AG09319 (cell line): ENCODE data around the gene SLMAP.
A peak's percentile ranks its signal among the peaks of the same experiment; 100 is the strongest.

Source experiments
- DNase-seq: peaks from one replicate; pipeline ENCODE4 v3.0.0-alpha.2; 2010; ENCODE audit warnings: low read depth; ENCODE audit errors: extremely low read depth
- TF ChIP-seq, protein P1 (sequence below): IDR thresholded peaks from 2 replicates; pipeline ENCODE4 v1.5.1; 2011; ENCODE audit warnings: low read depth, mild to moderate bottlenecking, inconsistent platforms, low read length, moderate library complexity

The SLMAP gene

GRCh38 chr3:57943525-57944495, 187.7 kb downstream of the SLMAP start:
- no peak for DNase-seq
- TF ChIP-seq, protein P1, sequence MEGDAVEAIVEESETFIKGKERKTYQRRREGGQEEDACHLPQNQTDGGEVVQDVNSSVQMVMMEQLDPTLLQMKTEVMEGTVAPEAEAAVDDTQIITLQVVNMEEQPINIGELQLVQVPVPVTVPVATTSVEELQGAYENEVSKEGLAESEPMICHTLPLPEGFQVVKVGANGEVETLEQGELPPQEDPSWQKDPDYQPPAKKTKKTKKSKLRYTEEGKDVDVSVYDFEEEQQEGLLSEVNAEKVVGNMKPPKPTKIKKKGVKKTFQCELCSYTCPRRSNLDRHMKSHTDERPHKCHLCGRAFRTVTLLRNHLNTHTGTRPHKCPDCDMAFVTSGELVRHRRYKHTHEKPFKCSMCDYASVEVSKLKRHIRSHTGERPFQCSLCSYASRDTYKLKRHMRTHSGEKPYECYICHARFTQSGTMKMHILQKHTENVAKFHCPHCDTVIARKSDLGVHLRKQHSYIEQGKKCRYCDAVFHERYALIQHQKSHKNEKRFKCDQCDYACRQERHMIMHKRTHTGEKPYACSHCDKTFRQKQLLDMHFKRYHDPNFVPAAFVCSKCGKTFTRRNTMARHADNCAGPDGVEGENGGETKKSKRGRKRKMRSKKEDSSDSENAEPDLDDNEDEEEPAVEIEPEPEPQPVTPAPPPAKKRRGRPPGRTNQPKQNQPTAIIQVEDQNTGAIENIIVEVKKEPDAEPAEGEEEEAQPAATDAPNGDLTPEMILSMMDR = no peak

DNA sequence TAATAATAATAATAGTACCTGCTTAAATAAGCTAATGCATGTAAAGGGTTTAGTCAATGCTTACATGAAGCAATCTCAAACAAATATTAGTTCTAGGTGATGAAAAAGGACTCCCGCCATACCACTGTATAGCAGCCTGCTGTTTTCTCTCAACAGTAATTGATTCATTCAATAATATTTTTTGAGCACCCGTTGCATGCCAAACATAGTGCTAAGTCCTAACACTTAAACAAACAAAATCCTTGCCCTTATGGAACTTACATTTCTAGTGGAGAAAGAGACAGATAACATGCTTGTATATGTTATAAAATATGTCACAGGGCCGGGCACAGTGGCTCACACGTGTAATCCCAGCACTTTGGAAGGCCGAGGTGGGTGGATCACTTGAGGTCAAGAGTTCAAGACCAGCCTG, 190.9 kb downstream of the SLMAP start:
- TF ChIP-seq, protein P1 = no peak
- no peak for DNase-seq

GRCh38 chr3:57948080-57948671, 192.1 kb downstream of the SLMAP start:
- TF ChIP-seq, protein P1 = no peak
- DNase-seq = no peak

DNA sequence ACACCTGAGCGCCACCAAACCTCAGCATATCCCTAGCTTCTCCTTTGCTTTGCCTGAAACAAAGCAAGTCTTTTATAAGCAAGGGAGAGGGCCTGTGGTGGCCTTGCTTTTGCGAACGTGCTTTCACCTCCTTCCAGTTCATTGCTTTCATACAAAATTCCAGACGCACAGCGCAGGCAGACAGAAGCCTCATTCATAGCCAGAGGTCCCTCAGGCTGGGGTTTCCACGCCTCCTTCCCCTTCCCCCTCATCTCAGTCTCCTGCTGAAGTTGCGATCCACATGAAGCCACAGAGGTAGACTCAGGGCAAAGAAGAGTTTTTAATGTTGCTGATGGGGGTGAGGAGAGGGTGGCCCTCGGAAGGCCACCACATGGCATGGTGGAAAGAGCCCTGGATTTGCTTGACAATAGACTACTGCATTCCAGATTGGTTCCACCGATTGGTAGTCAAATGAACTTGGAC, 192.7 kb downstream of the SLMAP start:
- DNase-seq = no peak
- TF ChIP-seq, protein P1 = no peak

GRCh38 chr3:57949344-57949743, 193.2 kb downstream of the SLMAP start:
- TF ChIP-seq, protein P1 = no peak
- DNase-seq = no peak

GRCh38 chr3:57949785-57950615, 193.9 kb downstream of the SLMAP start:
- TF ChIP-seq, protein P1 = peak; percentile 0
- no peak for DNase-seq
